ENCODE data around the gene BANF2. TPM values are rescaled to one million over a fixed set of nuclear protein-coding genes. Genes with fewer than 3 reads are reported as not detected.

Gene BANF2
- total RNA-seq, 1 experiment from 2014 or later, result not detected

GRCh38 chr20:17730071-17730470, 30.3 kb downstream of the BANF2 start:
- Histone ChIP-seq H3K9me3 (ENCODE audit: control insufficient read depth, low read depth, low read length) (no peaks in the 10 kb centered on the region), H3K56ac (ENCODE audit: insufficient read length, low read depth, low read length) (no peak overlapping the region), H4K20me1 (ENCODE audit: control insufficient read depth, insufficient read depth, insufficient read length) (no peaks in the 10 kb centered on the region), H3T11ph (ENCODE audit: low read length) (no peak overlapping the region), H2BK120ac (ENCODE audit: low read depth, low read length, poor library complexity, severe bottlenecking) (no peak overlapping the region), H2BK15ac (ENCODE audit: low read depth, low read length) (no peak overlapping the region), H3K79me2 (ENCODE audit: insufficient read depth, low read length) (no peaks in the 10 kb centered on the region), H2BK12ac (ENCODE audit: insufficient read length, low read depth, low read length) (no peak overlapping the region), H3K4ac (ENCODE audit: low read depth, low read length) (no peak overlapping the region), H2AFZ (ENCODE audit: low read length) (no peak overlapping the region), H3K23ac (ENCODE audit: insufficient read length, low read depth, low read length) (no peak overlapping the region), H2BK20ac (ENCODE audit: low read depth, low read length, poor library complexity, severe bottlenecking) (no peak overlapping the region), H2AK5ac (ENCODE audit: insufficient read length, low read length) (no peak overlapping the region), H3K9ac (ENCODE audit: extremely low read depth, insufficient read length, low read length) (no peak overlapping the region), H3K79me1 (ENCODE audit: insufficient read depth, low read depth, low read length, poor library complexity, severe bottlenecking) (no peaks in the 10 kb centered on the region), H3K27ac (ENCODE audit: insufficient read length, low read depth, low read length) (no peak overlapping the region), H3K4me2 (ENCODE audit: insufficient read depth, insufficient read length, low read length) (no peak overlapping the region), H4K91ac (ENCODE audit: insufficient read length, low read depth, low read length) (no peak overlapping the region), H4K8ac (replicated peaks; ENCODE audit: insufficient read length, low read depth, low read length) (no peak overlapping the region), H3K4me1 (ENCODE audit: insufficient read depth, low read length) (no peaks in the 10 kb centered on the region), H3K14ac (ENCODE audit: insufficient read depth, low read length) (no peak overlapping the region), H3K27me3 (ENCODE audit: insufficient read depth, low read length) (no peaks in the 10 kb centered on the region), H3K23me2 (ENCODE audit: insufficient read length, low read depth, low read length, poor library complexity, severe bottlenecking) (no peaks in the 10 kb centered on the region), H4K5ac (ENCODE audit: insufficient read length, low read depth, low read length) (no peak overlapping the region), H2BK5ac (ENCODE audit: insufficient read length, low read length) (no peak overlapping the region), H3K18ac (ENCODE audit: insufficient read length, low read depth, low read length) (no peak overlapping the region)
- Mint-ChIP-seq H3K27me3 (ENCODE audit: low read depth) (peaks cover under 1% of the 10 kb centered on the region; the same call in 1 of the 2 replicates), H3K36me3 (ENCODE audit: insufficient read depth in 1 of 3, low read depth in 3 of 3) (no peaks in the 10 kb centered on the region), H3K27ac (peak overlapping the region in 1 of 3 experiments; percentile 32; a peak in 1 of 7 replicates), H3K9me3 (no peaks in the 10 kb centered on the region; a peak in 1 of 5 replicates), H3K4me1 (peaks cover 13 to 16% of the 10 kb centered on the region in 2 experiments), H3K4me3 (no peak overlapping the region)
- no CpG with 5 or more reads among the region's 10 CpGs for WGBS (ENCODE audit: extremely low coverage, insufficient read length, low lambda C conversion rate)
- DNase-seq, result no peak
- TF ChIP-seq CTCF (conservative IDR thresholded peaks at IDR 0.05), result no peak
